SK-N-MC (cell line): ENCODE data around the gene TCERG1L.
"Not testable (repeated sequence)": the region's sequence is repeated elsewhere in the genome, so short reads cannot be mapped to it uniquely, and the experiment has no call there.

Source experiments
- DNase-seq: peaks from one replicate; pipeline ENCODE4 v3.0.0-alpha.2; 2011; ENCODE audit warnings: low read depth, low spot score
- H3K27ac ChIP-seq: fragments of 200-600 bp; sonication (generic); 2 replicates; pipeline ENCODE4 v1.5.1; 2016; ENCODE audit warnings: mixed run types
- H3K36me3 ChIP-seq: fragments of 200-600 bp; sonication (generic); 2 replicates; pipeline ENCODE4 v1.6.1; 2017; ENCODE audit warnings: antibody characterized with exemption, low read length, mixed read lengths; ENCODE audit not compliant: insufficient read depth
- H3K4me3 ChIP-seq: fragments of 200-600 bp; sonication (generic); 2 replicates; pipeline ENCODE4 v1.5.1; 2016
- H3K9ac ChIP-seq: fragments of 200-600 bp; sonication (generic); 2 replicates; pipeline ENCODE4 v1.8.0; 2017; ENCODE audit warnings: mixed run types, mixed read lengths; ENCODE audit not compliant: insufficient read length
- H3K9me3 ChIP-seq: fragments of 200-600 bp; sonication (generic); 2 replicates; pipeline ENCODE4 v1.6.1; 2017; ENCODE audit warnings: low read depth, mild to moderate bottlenecking, antibody characterized with exemption, low read length, moderate library complexity, mixed read lengths
- EZH2 ChIP-seq: fragments of 200-600 bp; sonication (generic); IDR thresholded peaks from one replicate; pipeline ENCODE4 v1.6.1; 2017; ENCODE audit warnings: antibody characterized with exemption
- FOXP2 ChIP-seq: optimal IDR thresholded peaks from 2 replicates; pipeline ENCODE3; 2011; ENCODE audit warnings: mild to moderate bottlenecking, moderate library complexity; ENCODE audit not compliant: insufficient read depth; ENCODE audit errors: extremely low read length, control extremely low read depth
- POLR2AphosphoS5 ChIP-seq: IDR thresholded peaks from 2 replicates; pipeline ENCODE4 v1.6.1; 2012; ENCODE audit warnings: mild to moderate bottlenecking, low read depth, low read length, borderline replicate concordance

TCERG1L gene

DNA sequence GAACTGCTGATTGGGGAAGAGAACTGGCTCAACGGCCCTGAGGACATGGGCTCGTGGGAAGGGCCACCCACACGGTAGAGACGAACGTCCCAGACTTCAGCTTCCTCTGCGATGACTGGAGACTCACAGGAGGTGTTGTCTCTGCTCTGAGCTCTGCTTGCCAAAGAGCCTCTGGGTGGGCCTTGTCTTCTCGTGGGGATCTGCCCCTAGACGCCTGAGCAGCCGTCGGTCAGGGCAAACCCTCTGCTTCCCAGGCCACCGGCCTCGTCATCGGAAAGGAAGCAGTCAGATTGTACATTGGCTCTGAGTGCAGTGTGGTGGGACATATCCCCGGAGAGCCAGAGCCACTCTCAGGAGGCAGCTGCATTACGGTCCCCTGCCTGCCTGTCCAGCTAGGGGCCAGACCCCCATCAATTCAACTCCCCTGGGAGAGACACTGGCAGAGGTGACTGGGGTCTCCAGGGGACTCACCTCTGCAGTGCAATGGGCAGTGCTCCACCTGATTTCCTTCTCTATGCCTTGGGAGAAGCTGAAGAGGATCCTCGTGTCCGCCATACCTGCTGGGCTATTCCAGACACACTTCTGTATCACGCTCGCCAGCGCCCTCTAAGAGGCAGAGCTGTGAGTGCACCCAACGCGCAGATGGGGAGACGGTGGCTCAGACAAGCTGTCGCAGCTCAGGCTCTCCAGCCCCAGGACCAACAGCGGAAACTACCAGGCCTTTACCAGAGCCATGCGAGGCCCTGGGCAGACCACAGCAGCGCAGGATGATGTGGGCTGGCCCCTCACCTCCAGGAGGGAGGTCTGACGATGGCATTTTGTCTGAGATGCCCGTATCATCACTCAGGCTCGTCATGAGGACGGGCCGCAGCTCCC lies 227.4 kb downstream of the TCERG1L start:
- Histone ChIP-seq H3K9ac (no peak overlapping the region), H3K27ac (no peak overlapping the region), H3K4me3 (no peak overlapping the region), H3K36me3 (no peaks in the 10 kb centered on the region), H3K9me3 (no peaks in the 10 kb centered on the region)
- DNase-seq = no peak
- TF ChIP-seq FOXP2 (no peak), EZH2 (no peak), POLR2AphosphoS5 (no peak)

DNA sequence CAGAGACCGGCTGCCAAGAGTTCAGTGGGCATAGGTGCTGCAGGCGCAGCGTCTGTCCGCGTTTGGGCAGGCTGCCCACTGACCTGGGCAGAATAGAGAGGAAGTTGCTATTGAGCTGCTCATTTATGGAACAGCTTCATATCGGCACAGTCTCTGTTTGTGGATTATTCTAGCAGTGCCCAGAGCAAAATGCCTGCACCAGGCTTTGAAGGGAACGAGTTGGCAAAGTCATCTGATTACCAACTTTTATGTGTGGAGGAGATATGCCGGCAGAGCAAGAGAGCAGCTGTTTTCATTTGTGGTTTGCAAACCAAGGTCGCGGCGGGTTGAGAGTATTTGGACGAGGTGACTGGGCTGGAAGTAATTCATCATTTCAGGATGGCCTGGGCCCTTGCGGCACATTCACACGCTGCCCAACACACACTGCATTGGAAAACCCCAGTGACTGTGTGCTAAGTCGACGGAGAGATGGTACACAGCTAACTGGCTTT lies 228.5 kb downstream of the TCERG1L start:
- H3K9me3 ChIP-seq = no peaks in the 10 kb centered on the region

DNA sequence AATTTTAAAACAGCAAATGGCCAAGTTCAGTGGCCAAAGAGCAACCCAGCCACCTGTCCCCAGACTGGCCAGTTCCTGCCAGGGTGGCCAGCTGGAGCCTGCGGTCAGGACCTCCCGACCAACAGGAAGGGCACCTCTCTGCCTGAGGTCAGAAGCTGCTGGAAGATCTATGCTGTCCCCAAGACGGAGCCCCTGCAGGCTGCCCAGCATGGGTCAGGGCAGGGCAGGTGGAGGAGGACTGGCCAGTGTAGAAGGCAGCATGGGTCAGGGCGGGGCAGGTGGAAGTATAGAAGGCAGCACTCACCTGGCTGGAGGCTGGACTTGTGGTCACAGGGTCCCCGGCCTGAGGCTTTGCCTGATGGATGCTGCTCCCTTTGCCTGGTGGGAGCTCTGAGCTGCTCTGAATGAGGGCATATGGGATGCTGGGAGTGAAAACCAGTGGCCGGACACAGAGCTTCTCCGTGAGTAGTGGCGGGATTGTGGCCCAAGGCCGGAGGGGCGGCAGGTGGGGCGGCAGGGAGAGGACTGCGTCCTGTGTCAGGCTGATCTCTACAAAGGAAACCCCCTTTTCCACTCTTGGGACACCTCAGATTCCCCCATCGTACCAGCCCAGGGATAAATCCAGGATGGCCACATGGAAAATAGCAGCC lies 229.2 kb downstream of the TCERG1L start:
- no peak overlapping the region for H3K27ac ChIP-seq
- no peaks in the 10 kb centered on the region for H3K9me3 ChIP-seq
- no peak for DNase-seq
- TF ChIP-seq FOXP2 = no peak
- no peak for TF ChIP-seq EZH2
- TF ChIP-seq POLR2AphosphoS5 = no peak
- H3K36me3 ChIP-seq = no peaks in the 10 kb centered on the region
- H3K9ac ChIP-seq = no peak overlapping the region
- H3K4me3 ChIP-seq = no peak overlapping the region

More for the DNA sequence above, 228.5 kb downstream of the TCERG1L start:
- Histone ChIP-seq H3K4me3 (no peak overlapping the region), H3K27ac (no peak overlapping the region), H3K36me3 (no peaks in the 10 kb centered on the region), H3K9ac (no peak overlapping the region)
- no peak for TF ChIP-seq POLR2AphosphoS5
- TF ChIP-seq FOXP2 = no peak
- no peak for TF ChIP-seq EZH2
- DNase-seq = no peak

GRCh38 chr10:131081786-131082185 lies 229.7 kb downstream of the TCERG1L start:
- no peak for DNase-seq
- Histone ChIP-seq H3K9ac (no peak overlapping the region), H3K9me3 (no peaks in the 10 kb centered on the region), H3K36me3 (no peaks in the 10 kb centered on the region), H3K27ac (no peak overlapping the region), H3K4me3 (no peak overlapping the region)
- TF ChIP-seq FOXP2 (no peak), POLR2AphosphoS5 (no peak), EZH2 (no peak)

- no peaks in the 10 kb centered on the region for H3K9me3 ChIP-seq
- no peak overlapping the region for H3K4me3 ChIP-seq
- H3K27ac ChIP-seq = no peak overlapping the region
- TF ChIP-seq POLR2AphosphoS5 (no peak), FOXP2 (no peak), EZH2 (no peak)
- no peak for DNase-seq
- no peaks in the 10 kb centered on the region for H3K36me3 ChIP-seq
- no peak overlapping the region for H3K9ac ChIP-seq
Measured at GRCh38 chr10:131081376-131081775, 230.1 kb downstream of the TCERG1L start.

- Histone ChIP-seq H3K36me3 (no peaks in the 10 kb centered on the region), H3K9ac (no peak overlapping the region), H3K4me3 (no peak overlapping the region), H3K27ac (no peak overlapping the region), H3K9me3 (no peaks in the 10 kb centered on the region)
- no peak for DNase-seq
- TF ChIP-seq FOXP2 (no peak), POLR2AphosphoS5 (no peak), EZH2 (no peak)
Measured at GRCh38 chr10:131080571-131080970, 230.9 kb downstream of the TCERG1L start.

- no peak overlapping the region for H3K9ac ChIP-seq
- TF ChIP-seq EZH2 = no peak
- no peak for TF ChIP-seq FOXP2
- TF ChIP-seq POLR2AphosphoS5 = no peak
- H3K27ac ChIP-seq = no peak overlapping the region
- no peaks in the 10 kb centered on the region for H3K9me3 ChIP-seq
- no peak overlapping the region for H3K4me3 ChIP-seq
- DNase-seq = no peak
- no peaks in the 10 kb centered on the region for H3K36me3 ChIP-seq
Measured at GRCh38 chr10:131079314-131079713, 232.2 kb downstream of the TCERG1L start.

GRCh38 chr10:131078882-131079280 lies 232.6 kb downstream of the TCERG1L start:
- H3K27ac ChIP-seq, H3K9ac ChIP-seq, H3K9me3 ChIP-seq, H3K36me3 ChIP-seq, H3K4me3 ChIP-seq, DNase-seq: not testable (repeated sequence)
